Germinal center (tissue), 1 donor: Measurements from ENCODE around the gene TGFBI.

Experiments
- DNase-seq: peaks from one replicate; pipeline ENCODE4 v3.0.0; 2012; ENCODE audit warnings: mixed read lengths, low spot score

The TGFBI gene

GRCh38 chr5:136094189-136094912 lies 65.6 kb downstream of the TGFBI start:
- no peak for DNase-seq

- no peak for DNase-seq
Measured at GRCh38 chr5:136094913-136095641, 66.3 kb downstream of the TGFBI start.

- DNase-seq, result no peak
Measured at GRCh38 chr5:136098176-136098575, 69.4 kb downstream of the TGFBI start.

- no peak for DNase-seq
Measured at GRCh38 chr5:136099870-136100269, 71.1 kb downstream of the TGFBI start.

GRCh38 chr5:136101884-136102283 lies 73.1 kb downstream of the TGFBI start:
- DNase-seq, result no peak

GRCh38 chr5:136103118-136103517 lies 74.3 kb downstream of the TGFBI start:
- DNase-seq, result no peak

- no peak for DNase-seq
Measured at GRCh38 chr5:136104306-136104965, 75.6 kb downstream of the TGFBI start.

- no peak for DNase-seq
Measured at GRCh38 chr5:136106351-136107031, 77.7 kb downstream of the TGFBI start.

- no peak for DNase-seq
Measured at GRCh38 chr5:136108180-136108611, 79.4 kb downstream of the TGFBI start.

GRCh38 chr5:136108766-136109165 lies 80.0 kb downstream of the TGFBI start:
- DNase-seq, result no peak

- DNase-seq, result no peak
Measured at GRCh38 chr5:136109453-136110135, 80.8 kb downstream of the TGFBI start.
